Airway epithelial cell (primary cell): ENCODE measurements around the gene PLEKHA8. TPM values are rescaled to one million over a fixed set of nuclear protein-coding genes. Genes with fewer than 3 reads are reported as not detected.

Experiments
- total RNA-seq: library from RNA; depleted of rRNA; stranded (reverse); fragments of >200 nt; gene quantifications from 2 replicates; pipeline ENCODE4 v1.2.3, GENCODE V29; 2015

The PLEKHA8 gene, protein sequence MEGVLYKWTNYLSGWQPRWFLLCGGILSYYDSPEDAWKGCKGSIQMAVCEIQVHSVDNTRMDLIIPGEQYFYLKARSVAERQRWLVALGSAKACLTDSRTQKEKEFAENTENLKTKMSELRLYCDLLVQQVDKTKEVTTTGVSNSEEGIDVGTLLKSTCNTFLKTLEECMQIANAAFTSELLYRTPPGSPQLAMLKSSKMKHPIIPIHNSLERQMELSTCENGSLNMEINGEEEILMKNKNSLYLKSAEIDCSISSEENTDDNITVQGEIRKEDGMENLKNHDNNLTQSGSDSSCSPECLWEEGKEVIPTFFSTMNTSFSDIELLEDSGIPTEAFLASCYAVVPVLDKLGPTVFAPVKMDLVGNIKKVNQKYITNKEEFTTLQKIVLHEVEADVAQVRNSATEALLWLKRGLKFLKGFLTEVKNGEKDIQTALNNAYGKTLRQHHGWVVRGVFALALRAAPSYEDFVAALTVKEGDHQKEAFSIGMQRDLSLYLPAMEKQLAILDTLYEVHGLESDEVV
- 6.5 and 8.3 TPM in 2 replicates for total RNA-seq

DNA sequence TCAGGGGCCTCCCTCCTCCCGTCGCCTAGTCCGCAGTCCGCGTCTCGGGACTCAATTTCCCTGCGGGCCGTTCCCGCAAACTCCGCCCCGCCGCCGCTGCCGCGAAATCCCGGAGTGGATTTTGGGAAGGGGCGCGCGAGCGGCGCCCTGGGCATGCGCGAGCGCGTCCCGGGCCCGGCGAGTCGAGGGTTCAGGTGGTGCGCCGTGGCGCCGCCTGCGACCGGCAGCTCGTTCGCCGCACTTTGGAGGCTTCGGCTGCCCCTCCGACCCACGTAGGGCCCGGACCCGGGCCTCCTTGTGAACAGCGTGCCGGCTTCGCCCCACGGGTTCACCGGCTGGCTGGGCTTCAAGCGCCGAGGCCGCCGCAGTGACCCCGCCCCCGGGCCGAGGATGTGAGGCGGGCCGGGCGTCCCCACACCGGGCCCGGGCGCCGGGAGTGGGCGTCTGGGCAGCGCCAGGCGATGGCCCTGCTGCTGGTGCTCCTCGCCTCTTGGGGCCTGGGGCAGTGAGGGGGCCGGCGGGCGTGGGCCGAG, at the start of gene PLEKHA8:
TSS of gene PLEKHA8 (plus strand) at position 197 of the 533 bp plus-strand sequence. CDS start 351 bp downstream, outside the sequence.

GRCh38 chr7:29989257-29989995, 38.8 kb upstream of the PLEKHA8 start, which contains the start of gene SCRN1:
Gene SCRN1 (minus strand): TSS chr7:29989801. CDS start chr7:29969067, 20,734 bp downstream.

DNA sequence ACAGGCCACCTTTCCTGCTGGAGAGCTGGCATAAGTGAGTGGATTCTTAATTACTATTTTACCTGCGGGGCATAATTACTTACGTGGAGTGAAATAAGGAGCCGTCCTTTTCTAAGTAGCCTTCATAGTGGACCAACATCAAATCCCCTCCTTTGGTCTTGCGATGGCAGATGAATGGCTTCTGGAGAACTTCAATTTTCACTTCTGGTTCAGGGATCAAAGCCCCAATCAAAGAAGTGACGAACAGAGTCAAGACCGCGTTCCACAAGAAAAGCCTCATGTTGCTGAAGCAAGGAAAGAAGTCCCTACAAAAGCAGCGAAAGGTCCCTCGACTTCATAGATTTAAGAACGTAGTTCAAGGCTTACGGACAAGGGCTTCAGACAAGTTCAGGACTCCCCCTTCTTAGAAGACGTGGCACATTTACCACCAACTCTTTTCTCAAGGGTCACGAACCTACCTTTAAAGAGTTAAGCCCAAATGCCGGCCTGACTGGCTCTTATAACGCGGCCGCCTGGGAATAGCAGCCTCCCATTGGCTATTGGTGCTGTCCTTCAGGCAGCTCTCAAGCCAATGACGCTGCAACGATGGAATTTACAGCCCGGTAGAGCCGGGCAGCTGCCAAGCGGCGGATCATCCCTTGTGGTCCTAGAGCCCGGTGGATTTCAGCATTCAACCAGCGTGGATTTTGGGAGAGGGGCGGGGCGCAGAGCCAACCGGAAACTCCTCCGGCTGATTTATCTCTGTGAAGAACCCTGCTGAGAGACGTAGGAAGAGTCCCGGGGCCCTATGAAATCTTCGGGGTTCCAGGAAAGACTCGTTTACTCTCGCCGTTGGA, 1.8 kb upstream of the PLEKHA8 start, which contains the start of gene FKBP14:
TSS of gene FKBP14 (minus strand) at position 474 of the 836 bp plus-strand sequence. CDS start at position 280, 194 bp downstream.

DNA sequence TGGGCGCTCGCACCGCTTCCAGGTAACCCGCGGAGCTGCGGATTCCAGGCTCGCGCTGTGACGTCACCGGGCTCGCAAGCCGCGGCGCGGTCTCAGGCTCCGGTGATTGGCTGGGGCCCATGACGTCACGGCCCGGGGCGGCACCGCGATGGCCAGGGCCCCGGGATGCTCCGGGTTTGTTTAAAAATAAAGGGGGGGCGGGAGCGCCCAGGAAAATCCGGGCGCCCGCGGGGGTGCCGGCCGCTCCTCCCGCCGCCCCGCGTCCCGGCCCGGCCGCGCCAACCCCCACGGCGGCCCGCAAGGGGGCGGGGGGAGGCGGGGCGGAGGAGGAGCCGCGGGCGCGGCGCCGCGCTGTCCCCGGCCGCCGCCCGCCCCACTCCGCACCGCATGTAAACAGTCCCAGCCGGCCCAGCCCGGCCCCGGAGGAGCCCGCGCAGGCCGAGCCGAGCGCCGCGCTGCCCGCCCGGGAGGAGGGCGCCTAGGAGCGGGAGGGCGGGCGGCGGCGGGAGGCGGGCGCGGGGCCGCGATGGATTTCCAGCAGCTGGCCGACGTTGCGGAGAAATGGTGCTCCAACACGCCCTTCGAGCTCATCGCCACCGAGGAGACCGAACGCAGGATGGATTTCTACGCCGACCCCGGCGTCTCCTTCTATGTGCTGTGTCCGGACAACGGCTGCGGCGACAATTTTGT, 106.5 kb downstream of the PLEKHA8 start, which contains the start of gene MTURN:
TSS of gene MTURN (plus strand) at position 376 of the 690 bp plus-strand sequence. CDS start at position 527, 151 bp downstream.

Other genes starting within 250 kb of the PLEKHA8 start
- 0.14 and 0.79 TPM in 2 replicates for gene WIPF3, start 221.9 kb upstream of the PLEKHA8 start, total RNA-seq
- 26.3 and 34.7 TPM in 2 replicates for gene SCRN1, start 38.6 kb upstream of the PLEKHA8 start, total RNA-seq
- 11.4 and 15.6 TPM in 2 replicates for gene FKBP14, start 1.7 kb upstream of the PLEKHA8 start, total RNA-seq
- gene MTURN, start 106.6 kb downstream of the PLEKHA8 start, total RNA-seq, result 11.5 and 15.7 TPM in 2 replicates